SIG-M5 treated with dmso at 0.1 percent for 504 hours (cell line): ENCODE data around the gene MAPKAPK5.
"Not testable (repeated sequence)": the region's sequence is repeated elsewhere in the genome, so short reads cannot be mapped to it uniquely, and the experiment has no call there.

Experiments used
- DNase-seq: peaks from one replicate; lab custom pipeline; 2025; ENCODE audit not compliant: unreplicated experiment; lab: John Stamatoyannopoulos, UW

Gene MAPKAPK5

GRCh38 chr12:111826992-111827391, 15.0 kb upstream of the MAPKAPK5 start:
- no peak for DNase-seq

DNA sequence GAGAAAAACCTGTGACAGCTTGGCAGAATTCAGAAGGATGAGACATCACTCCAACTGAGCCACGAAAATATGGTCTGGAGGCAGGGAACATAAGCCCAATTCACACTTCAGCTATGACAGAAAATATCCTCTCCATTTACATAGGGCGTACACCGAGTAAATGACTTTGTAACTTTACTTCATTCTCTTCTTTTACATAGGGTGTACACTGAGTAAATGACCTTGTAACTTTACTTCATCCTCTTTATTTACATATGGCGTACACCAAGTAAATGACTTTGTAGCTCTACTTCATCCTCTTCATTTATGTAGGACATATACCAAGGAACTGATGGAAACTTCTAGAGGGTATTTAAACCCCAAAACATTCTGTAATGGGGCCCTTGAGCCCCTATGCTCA, 14.1 kb upstream of the MAPKAPK5 start:
- DNase-seq = no peak

DNA sequence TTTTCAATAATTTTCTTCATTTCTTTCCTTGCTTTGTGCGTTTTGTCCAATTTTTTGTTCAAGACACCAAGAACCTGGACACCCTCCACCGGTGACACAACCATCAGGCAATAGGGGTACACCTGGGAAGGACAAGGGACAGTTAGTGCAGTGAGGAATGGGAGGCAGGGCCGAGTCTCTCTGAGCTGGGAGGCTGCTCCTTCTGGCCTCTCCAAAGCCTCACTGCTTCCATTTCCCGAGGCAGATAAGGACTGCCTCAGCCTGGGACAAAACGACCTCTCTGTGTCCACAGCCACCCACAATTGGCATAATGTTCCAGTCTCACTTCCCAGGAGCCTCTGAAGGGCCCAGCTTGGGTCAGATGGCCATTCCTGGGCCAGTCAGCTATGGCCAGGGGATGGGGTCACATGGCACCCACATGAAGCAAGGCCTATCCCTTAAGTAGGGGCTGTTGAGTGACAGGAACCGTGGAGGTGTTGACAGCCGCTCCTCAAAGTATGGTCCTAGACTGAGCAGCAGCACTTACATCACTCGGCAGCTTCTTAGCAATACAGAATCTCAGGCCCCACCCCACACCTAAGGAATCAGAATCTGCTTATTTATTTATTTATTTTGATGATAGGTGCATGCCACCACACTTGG, 13.6 kb upstream of the MAPKAPK5 start:
- no peak for DNase-seq

- not testable (repeated sequence) for DNase-seq
Observed at GRCh38 chr12:111829635-111830034, 12.4 kb upstream of the MAPKAPK5 start.

DNA sequence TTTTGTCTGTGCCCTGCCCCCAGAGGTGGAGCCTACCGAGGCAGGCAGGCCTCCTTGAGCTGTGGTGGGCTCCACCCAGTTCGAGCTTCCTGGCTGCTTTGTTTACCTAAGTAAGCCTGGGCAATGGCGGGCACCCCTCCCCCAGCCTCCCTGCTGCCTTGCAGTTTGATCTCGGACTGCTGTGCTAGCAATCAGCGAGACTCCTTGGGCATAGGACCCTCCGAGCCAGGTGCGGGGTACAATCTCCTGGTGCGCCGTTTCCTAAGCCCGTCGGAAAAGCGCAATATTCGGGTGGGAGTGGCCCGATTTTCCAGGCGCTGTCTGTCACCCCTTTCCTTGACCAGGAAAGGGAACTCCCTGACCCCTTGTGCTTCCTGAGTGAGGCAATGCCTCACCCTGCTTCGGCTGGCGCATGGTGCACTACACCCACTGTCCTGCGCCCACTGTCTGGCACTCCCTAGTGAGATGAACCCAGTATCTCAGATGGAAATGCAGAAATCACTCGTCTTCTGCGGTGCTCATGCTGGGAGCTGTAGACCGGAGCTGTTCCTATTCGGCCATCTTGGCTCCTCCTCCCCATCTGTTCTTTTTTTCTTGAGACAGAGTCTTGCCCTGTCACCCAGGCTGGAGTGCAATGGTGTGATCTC, 7.2 kb upstream of the MAPKAPK5 start:
- not testable (repeated sequence) for DNase-seq

DNA sequence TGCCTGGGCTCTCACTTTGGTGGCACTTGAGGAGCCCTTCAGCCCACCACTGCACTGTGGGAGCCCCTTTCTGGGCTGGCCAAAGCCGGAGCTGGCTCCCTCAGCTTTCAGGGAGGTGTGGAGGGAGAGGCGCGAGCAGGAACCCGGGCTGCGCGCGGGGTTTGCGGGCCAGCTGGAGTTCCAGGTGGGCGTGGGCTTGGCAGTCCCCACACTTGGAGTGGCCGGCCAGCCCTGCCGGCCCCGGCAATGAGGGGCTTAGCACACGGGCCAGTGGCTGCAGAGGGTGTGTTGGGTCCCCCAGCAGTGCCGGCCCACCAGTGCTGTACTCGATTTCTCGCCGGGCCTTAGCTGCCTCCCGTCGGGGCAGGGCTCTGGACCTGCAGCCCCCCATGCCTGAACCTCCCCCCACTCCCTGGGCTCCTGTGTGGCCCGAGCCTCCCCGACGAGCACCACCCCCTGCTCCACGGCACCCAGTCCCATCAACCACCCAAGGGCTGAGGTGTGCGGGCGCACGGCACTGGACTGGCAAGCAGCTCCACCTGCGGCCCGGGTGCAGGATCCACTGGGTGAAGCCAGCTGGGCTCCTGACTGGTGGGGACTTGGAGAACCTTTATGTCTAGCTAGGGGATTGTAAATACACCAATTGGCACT, 6.4 kb upstream of the MAPKAPK5 start:
- not testable (repeated sequence) for DNase-seq

DNA sequence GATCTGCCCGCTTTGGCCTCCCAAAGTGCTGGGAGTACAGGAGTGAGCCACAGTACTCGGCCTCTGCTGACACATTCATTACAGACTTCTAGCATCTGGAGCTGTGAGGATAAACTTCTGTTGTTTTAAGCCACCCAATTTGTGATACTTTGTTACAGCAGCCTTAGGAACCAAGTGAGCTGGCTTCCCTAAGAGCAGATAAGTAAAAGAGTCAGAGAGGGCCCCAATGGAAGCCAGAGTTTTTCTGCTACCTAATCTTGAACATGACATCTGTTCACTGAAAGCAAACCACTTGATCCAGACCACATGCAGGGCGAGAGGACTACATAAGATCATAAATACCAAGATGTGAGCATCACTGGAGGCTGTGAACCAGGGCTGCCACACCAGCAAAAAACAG, 3.7 kb upstream of the MAPKAPK5 start:
- DNase-seq = no peak

- DNase-seq = no peak
Observed at GRCh38 chr12:111840807-111841206, 1.2 kb upstream of the MAPKAPK5 start.

- no peak for DNase-seq
Observed at GRCh38 chr12:111841236-111841749, 735 bp upstream of the MAPKAPK5 start.

- no peak for DNase-seq
Observed at GRCh38 chr12:111842556-111843396, 748 bp downstream of the MAPKAPK5 start.

GRCh38 chr12:111846016-111846415, 4.0 kb downstream of the MAPKAPK5 start:
- no peak for DNase-seq

- DNase-seq = no peak
Observed at GRCh38 chr12:111850526-111850925, 8.5 kb downstream of the MAPKAPK5 start.

DNA sequence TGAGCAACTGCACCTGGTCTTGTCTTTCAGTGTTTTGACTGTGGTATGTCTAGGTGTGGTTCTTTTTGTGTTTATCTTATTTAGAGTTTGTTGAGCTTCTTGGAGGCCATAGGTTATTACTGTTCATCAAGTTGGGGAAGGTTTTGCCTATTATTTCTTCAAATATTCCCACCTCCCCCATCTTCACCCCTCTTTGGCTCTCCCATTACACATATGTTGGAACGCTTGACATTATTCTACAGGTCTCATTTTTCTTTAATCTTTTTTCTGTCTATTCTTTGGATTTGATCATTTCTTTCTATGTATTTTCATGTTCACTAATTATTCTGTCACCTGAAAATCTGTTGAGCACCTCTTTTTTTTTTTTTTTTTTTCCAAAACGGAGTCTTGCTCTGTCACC, 16.2 kb downstream of the MAPKAPK5 start:
- no peak for DNase-seq

GRCh38 chr12:111858778-111859177, 16.8 kb downstream of the MAPKAPK5 start:
- no peak for DNase-seq

- no peak for DNase-seq
Observed at GRCh38 chr12:111864913-111865312, 22.9 kb downstream of the MAPKAPK5 start.

GRCh38 chr12:111867531-111867930, 25.5 kb downstream of the MAPKAPK5 start:
- DNase-seq = no peak

- no peak for DNase-seq
Observed at GRCh38 chr12:111868676-111869588, 26.9 kb downstream of the MAPKAPK5 start.

GRCh38 chr12:111869671-111870070, 27.6 kb downstream of the MAPKAPK5 start:
- DNase-seq = no peak

- no peak for DNase-seq
Observed at GRCh38 chr12:111870216-111870615, 28.2 kb downstream of the MAPKAPK5 start.

- DNase-seq = no peak
Observed at GRCh38 chr12:111870706-111871105, 28.7 kb downstream of the MAPKAPK5 start.
